ENCODE data around the gene C13orf46.

C13orf46 gene

DNA sequence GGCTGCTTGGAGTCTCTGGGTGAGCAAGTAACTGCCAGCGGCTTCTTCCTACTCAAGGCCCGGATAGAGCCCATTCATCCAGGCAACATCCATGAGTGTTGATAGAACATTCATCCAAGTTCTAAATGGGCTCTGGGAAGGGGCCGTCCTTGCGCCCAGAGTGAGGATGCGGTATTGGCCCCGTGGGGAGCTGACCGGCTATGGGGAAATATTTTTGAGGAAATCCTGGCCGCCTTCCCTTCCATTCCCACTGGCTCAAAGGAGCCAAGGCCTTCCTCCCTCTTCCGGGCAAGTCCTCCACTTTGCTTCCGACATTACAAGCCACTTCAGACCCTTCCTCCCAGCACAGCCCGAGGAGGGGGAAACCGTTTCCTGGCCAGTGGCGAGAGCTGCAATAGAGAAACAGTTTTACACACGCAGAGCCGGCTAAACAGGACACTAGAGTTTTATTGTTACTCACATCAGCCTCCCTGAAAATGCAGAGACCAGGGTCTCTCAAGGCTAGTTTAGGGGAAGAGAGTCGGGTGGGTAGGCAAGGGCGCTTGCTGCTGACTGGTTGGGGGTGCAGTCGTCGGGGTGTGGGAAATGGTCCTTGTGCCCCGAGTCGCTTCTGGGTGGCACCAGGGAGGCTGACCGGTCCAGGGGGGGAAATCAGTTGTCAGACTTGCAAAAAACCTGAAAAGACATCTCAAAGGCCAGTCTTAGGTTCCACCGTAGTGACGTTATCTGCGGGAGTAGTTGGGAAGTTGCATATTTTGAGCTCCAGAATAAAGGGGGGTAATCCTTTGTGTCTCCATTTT, 37.5 kb downstream of the C13orf46 start:
- DNase-seq: no peak

DNA sequence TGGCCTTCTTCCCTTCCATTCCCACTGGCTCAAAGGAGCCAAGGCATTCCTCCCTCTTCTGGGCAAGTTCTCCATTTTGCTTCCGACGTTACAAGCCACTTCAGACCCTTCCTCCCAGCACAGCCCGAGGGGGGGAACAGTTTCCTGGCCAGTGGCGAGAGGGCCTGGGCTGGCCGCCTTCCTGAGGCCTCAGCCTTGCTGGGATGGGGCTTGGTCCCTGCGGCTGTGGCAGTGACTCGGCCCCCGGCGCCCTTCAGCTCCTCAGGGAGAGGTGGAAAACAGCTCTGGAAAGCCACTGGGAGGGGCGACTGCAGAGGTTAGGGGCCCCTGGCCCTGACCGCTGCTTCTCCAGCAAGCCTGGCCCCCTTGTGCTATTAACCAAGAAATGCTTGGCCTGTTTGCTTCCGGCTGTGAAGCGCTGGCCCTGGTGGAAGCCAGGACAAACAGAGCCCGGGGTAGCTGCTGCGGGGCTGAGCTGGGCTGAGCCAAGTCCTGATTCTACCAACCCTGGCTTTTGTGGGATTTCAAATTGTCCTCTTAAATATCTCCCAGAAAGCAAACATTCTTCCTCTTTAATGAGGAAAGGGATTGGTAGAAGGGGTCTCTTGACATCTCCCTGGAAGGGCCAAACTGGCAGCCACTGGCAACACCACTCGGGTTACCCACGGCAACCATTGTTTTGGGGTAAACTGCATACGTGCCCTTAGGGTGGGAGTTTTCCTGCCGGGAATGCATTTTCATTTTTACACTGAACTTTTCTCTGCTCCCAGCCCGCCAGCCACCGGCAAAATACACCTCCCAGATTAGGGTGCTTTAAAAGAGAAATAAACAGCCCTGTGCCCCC, 38.7 kb downstream of the C13orf46 start:
- no peak for DNase-seq

GRCh38 chr13:113934576-113934975, 39.3 kb downstream of the C13orf46 start:
- DNase-seq: no peak

GRCh38 chr13:113933901-113934300, 40.0 kb downstream of the C13orf46 start:
- no peak for DNase-seq

GRCh38 chr13:113931841-113932459, 41.9 kb downstream of the C13orf46 start:
- DNase-seq: no peak

DNA sequence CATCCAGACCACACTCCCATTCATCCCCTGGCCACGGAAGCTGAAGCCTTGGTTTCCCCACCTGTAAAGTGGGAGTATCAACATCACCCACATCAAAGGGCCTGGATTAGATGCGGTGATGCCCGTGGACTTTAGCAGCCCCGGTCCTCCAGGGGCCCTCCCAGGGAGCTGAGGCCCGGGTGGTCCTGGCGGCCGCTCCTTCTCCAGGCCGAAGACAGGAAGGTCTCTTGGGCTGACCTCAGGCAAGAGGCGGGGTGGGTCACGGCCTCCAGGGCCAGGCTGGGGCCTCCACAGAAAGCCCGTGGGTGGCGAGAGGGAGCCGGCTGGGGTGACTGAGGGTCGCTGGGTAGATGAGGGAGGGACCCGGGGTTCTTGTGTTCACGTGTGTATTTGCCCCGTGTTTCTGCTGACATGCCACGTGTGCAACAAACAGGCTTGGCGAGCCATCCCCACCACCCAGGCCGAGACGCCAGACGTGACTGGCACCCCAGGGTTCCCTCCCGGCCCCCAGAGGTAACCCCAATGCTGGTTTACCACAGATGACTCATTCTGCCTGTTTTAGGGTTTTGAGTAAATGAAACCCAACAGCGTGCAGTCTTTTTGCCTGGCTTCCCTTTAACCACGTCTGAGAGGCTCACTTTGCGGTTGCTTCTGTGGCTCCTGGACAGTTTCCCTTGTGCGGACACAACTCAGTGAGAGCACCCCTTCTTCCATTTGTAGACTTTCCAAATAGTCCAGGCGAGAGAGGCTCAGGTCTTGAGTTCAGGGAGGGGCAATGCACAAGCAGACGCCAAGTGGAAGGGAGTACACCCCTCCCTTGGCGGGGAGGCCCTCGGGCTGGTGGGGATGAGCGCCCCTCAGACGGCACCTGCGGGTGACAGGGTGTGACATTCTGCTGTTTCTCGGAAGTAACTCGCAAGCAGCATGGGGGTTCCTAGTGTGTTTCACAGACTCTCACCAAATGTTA, 42.9 kb downstream of the C13orf46 start:
- DNase-seq: no peak

DNA sequence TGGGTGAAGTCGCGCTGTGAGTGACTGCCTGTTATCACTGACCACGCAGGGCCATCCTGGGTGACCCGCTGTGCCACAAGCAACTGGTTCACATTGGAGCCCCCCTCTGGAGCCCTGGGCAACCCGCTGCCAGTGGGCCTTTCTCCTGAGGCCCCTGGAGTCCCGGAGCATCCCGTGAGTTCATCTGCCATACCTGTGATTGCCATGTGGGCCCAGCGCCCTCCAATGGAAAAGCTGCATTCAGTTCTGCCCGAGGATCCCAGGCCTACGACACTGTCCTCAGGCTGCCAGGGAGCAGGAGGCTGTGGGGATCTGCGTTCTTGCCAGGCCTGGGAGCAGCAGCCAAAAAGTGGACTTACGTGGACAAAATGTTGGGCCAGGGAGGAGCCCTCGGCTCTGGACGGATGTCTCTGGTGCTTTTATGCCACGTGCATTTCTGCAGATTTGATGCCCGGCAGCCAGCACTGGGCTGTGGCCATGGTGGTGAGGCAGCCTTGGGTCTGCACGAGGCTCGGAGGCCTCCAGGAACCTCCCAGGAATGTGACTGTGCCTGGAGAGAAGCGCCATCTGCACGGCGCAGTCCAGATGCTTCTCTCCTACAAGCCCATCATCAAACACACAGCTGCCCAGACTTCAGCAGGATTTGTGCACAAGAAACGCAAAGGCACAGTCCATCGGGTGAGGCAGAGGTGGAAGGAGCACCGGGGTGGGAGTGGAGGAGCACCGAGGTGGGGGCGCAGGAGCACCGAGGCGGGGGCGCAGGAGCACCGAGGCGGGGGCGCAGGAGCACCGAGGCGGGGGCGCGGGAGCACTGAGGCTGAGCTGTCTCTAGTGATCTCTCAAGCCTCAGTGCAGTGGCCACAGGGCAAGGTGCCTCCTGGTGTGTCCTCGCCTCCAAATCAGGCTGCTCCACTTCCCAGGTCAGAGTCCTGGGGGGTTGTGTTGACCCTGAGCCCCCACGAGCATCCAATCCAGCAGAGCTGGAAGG, 44.0 kb downstream of the C13orf46 start:
- DNase-seq: no peak

GRCh38 chr13:113928685-113929627, 44.9 kb downstream of the C13orf46 start:
- DNase-seq: no peak

- no peak for DNase-seq
Observed at GRCh38 chr13:113927661-113928581, 46.0 kb downstream of the C13orf46 start.

DNA sequence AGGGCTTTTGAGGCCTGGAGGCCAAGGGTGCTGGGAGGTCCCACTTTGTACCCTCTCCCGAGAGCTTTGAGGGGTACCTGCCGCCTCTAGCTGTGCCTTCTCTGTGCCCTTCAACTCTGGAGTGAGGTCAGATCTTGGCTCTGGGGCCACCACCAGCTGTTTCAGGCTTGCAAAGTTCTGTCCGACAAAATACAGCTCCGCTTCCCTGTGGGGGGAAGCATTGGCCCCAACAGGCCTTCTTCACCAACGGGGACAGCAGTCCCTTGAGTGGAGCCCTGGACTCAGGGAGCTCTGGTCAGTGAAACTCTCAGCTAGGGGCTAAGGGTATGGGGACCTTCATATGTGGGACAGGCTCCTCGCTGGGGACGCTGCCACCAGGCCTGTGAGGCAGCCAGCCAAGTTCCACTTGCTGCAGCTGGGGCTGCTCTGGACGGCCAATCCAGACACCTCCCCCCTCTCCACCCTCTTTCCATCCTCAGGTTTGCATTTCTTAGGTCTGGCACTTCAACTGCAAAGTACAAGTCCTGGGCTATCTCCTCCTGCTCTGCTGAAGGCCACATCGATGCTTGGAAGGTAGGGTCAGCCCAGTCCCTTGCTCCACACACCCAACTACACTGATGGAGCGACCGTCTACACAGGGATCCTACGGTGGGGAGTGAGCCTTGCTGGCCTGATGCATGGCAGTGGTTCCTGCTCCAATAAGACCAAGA, 46.8 kb downstream of the C13orf46 start:
- DNase-seq: no peak

- no peak for DNase-seq
Observed at GRCh38 chr13:113926301-113926761, 47.5 kb downstream of the C13orf46 start.

DNA sequence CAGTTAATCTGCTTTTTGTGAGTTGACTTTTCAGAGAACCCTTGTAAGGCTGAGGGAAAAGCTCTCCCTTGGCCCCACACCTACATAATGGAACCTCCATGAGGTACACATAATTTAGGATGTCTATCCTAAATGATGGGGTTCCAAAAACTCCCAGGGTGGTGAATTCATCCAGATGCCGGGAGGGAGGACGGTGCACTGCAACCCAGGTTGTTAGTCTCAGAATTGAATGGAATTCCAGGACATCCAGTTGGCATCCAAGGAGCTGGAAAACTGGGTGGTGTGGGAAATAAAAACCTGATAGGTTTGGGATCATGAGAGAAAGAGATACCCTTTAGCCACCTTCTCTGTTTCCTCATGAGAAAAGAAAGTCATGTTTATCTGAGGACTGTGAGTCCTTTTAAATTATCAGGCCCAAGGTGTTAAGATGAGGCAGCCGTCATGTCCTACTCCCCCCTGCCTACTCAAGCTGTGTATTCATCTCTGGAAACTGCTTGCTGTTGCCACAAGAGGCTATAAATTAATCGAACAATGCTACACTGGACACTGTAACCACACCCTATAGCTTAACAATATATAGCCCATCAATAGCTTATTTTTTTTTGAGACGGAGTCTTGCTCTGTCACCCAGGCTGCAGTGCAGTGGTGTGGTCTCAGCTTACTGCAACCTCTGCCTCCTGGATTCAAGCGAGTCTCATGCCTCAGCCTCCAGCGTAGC, 49.5 kb downstream of the C13orf46 start:
- no peak for DNase-seq

DNA sequence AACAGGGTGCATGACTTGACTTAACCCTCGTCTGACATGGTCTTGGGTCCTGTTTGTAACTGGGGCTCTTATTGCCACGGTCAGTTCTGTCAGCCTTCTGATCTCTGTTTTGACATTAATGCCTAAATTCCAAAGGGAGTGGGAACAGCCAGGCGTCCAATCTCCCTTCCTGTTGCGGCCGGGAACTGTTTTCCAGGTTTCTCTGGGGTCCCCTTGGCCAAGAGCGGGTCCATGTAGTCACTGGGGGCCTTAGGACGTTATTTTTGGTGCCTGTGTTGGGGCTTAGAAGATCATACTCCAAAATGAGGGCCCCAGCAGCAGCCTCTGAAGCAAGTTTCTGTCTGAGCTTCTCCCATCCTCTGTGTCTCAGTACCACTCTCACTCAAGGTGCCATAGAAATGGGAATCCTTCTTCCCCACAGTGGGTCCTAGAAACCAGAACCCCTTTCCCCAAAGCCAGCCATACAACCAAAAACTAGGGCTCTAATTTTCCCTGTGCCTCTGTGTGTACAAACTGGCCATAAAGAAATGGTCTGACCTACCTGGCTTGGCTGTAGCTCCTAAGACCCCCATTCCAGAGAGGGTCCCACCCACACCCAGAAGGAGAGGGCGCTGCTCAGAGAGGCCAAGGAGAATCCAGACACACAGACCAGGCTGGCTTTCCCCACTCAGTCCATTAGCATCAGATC, 50.4 kb downstream of the C13orf46 start:
- no peak for DNase-seq

GRCh38 chr13:113922412-113923118, 51.3 kb downstream of the C13orf46 start:
- DNase-seq: no peak

DNA sequence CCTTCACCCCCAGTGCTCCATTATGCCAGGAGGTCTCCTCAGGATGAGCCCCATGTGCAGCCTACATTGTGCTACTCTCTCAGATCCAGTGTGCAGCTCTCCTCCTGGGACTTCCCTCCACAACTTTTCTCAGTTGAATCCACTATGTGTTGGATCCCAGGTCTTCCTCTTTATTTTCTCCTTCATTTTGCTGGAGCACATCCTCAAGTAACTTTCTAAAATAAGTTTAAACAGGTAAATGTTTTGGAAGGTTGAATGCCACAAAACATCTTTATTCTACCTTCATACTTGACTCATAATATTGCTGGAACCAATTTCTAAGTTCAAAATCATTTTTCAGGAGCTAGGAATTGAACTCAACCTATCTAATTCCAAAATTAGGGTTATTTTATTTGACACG, 52.1 kb downstream of the C13orf46 start:
- DNase-seq: no peak
